ENCODE data around the gene CYP46A1. TPM values are rescaled to one million over a fixed set of nuclear protein-coding genes. Genes with fewer than 3 reads are reported as not detected.

Gene CYP46A1
- polyA plus RNA-seq, 1 donor, result 1.5 TPM

GRCh38 chr14:99715266-99716000 lies 31.3 kb downstream of the CYP46A1 start:
- no CpG with 5 or more reads among the region's 24 CpGs for WGBS (ENCODE audit: insufficient coverage, low lambda C conversion rate)
- H3K27ac ChIP-seq (ENCODE audit: low read length), result no peak overlapping the region
- H3K27me3 ChIP-seq (ENCODE audit: control insufficient read depth, insufficient read depth, low read length), result peaks cover 3% of the 10 kb centered on the region
- no peak overlapping the region for H3K4me3 ChIP-seq (ENCODE audit: low read length)
- H3K36me3 ChIP-seq (ENCODE audit: control insufficient read depth, insufficient read depth, low read length), result no peaks in the 10 kb centered on the region
- no peaks in the 10 kb centered on the region for H3K4me1 ChIP-seq (ENCODE audit: control insufficient read depth, insufficient read depth, low read length)
- H3K9me3 ChIP-seq (ENCODE audit: control insufficient read depth, low read depth, low read length), result no peaks in the 10 kb centered on the region
- DNase-seq, result no peak

- no CpG with 5 or more reads among the region's 10 CpGs for WGBS (ENCODE audit: insufficient coverage, low lambda C conversion rate)
- DNase-seq, result no peak
These were observed 32.2 kb downstream of the CYP46A1 start for GRCh38 chr14:99716091-99716849.

GRCh38 chr14:99716850-99717681 lies 33.0 kb downstream of the CYP46A1 start:
- no peaks in the 10 kb centered on the region for H3K27me3 ChIP-seq (ENCODE audit: control insufficient read depth, insufficient read depth, low read length)
- DNase-seq, result no peak
- no peaks in the 10 kb centered on the region for H3K4me1 ChIP-seq (ENCODE audit: control insufficient read depth, insufficient read depth, low read length)
- no CpG with 5 or more reads among the region's 14 CpGs for WGBS (ENCODE audit: insufficient coverage, low lambda C conversion rate)
- H3K4me3 ChIP-seq (ENCODE audit: low read length), result no peak overlapping the region
- H3K9me3 ChIP-seq (ENCODE audit: control insufficient read depth, low read depth, low read length), result no peaks in the 10 kb centered on the region
- no peaks in the 10 kb centered on the region for H3K36me3 ChIP-seq (ENCODE audit: control insufficient read depth, insufficient read depth, low read length)
- no peak overlapping the region for H3K27ac ChIP-seq (ENCODE audit: low read length)

More at GRCh38 chr14:99716091-99716849, 32.2 kb downstream of the CYP46A1 start:
- no peak overlapping the region for H3K4me3 ChIP-seq (ENCODE audit: low read length)
- no peaks in the 10 kb centered on the region for H3K9me3 ChIP-seq (ENCODE audit: control insufficient read depth, low read depth, low read length)
- peaks cover 3% of the 10 kb centered on the region for H3K27me3 ChIP-seq (ENCODE audit: control insufficient read depth, insufficient read depth, low read length)
- H3K36me3 ChIP-seq (ENCODE audit: control insufficient read depth, insufficient read depth, low read length), result no peaks in the 10 kb centered on the region
- H3K27ac ChIP-seq (ENCODE audit: low read length), result no peak overlapping the region
- H3K4me1 ChIP-seq (ENCODE audit: control insufficient read depth, insufficient read depth, low read length), result no peaks in the 10 kb centered on the region

- no peaks in the 10 kb centered on the region for H3K4me1 ChIP-seq (ENCODE audit: control insufficient read depth, insufficient read depth, low read length)
- H3K27me3 ChIP-seq (ENCODE audit: control insufficient read depth, insufficient read depth, low read length), result no peaks in the 10 kb centered on the region
- H3K4me3 ChIP-seq (ENCODE audit: low read length), result no peak overlapping the region
- no peaks in the 10 kb centered on the region for H3K36me3 ChIP-seq (ENCODE audit: control insufficient read depth, insufficient read depth, low read length)
- DNase-seq, result no peak
- no peaks in the 10 kb centered on the region for H3K9me3 ChIP-seq (ENCODE audit: control insufficient read depth, low read depth, low read length)
- no CpG with 5 or more reads among the region's 5 CpGs for WGBS (ENCODE audit: insufficient coverage, low lambda C conversion rate)
- H3K27ac ChIP-seq (ENCODE audit: low read length), result no peak overlapping the region
These were observed 33.5 kb downstream of the CYP46A1 start for GRCh38 chr14:99717682-99718013.

- Histone ChIP-seq H3K27me3 (ENCODE audit: control insufficient read depth, insufficient read depth, low read length) (no peaks in the 10 kb centered on the region), H3K4me1 (ENCODE audit: control insufficient read depth, insufficient read depth, low read length) (no peaks in the 10 kb centered on the region), H3K4me3 (ENCODE audit: low read length) (no peak overlapping the region), H3K9me3 (ENCODE audit: control insufficient read depth, low read depth, low read length) (no peaks in the 10 kb centered on the region), H3K27ac (ENCODE audit: low read length) (no peak overlapping the region), H3K36me3 (ENCODE audit: control insufficient read depth, insufficient read depth, low read length) (no peaks in the 10 kb centered on the region)
- DNase-seq, result no peak
- WGBS (ENCODE audit: insufficient coverage, low lambda C conversion rate), result 100% methylated on average over 1 of the region's 14 CpGs
These were observed 34.1 kb downstream of the CYP46A1 start for GRCh38 chr14:99718031-99718810.

- Histone ChIP-seq H3K9me3 (ENCODE audit: control insufficient read depth, low read depth, low read length) (no peaks in the 10 kb centered on the region), H3K27ac (ENCODE audit: low read length) (no peak overlapping the region), H3K4me1 (ENCODE audit: control insufficient read depth, insufficient read depth, low read length) (no peaks in the 10 kb centered on the region), H3K36me3 (ENCODE audit: control insufficient read depth, insufficient read depth, low read length) (no peaks in the 10 kb centered on the region), H3K27me3 (ENCODE audit: control insufficient read depth, insufficient read depth, low read length) (no peaks in the 10 kb centered on the region), H3K4me3 (ENCODE audit: low read length) (no peak overlapping the region)
- DNase-seq, result no peak
- 74% methylated on average over 2 of the region's 5 CpGs for WGBS (ENCODE audit: insufficient coverage, low lambda C conversion rate)
These were observed 34.7 kb downstream of the CYP46A1 start for GRCh38 chr14:99718811-99719192.

GRCh38 chr14:99720941-99721791 lies 37.1 kb downstream of the CYP46A1 start:
- Histone ChIP-seq H3K27ac (ENCODE audit: low read length) (no peak overlapping the region), H3K36me3 (ENCODE audit: control insufficient read depth, insufficient read depth, low read length) (no peaks in the 10 kb centered on the region), H3K4me3 (ENCODE audit: low read length) (no peak overlapping the region), H3K4me1 (ENCODE audit: control insufficient read depth, insufficient read depth, low read length) (peaks cover 7% of the 10 kb centered on the region), H3K9me3 (ENCODE audit: control insufficient read depth, low read depth, low read length) (no peaks in the 10 kb centered on the region), H3K27me3 (ENCODE audit: control insufficient read depth, insufficient read depth, low read length) (no peaks in the 10 kb centered on the region)
- no CpG with 5 or more reads among the region's 18 CpGs for WGBS (ENCODE audit: insufficient coverage, low lambda C conversion rate)
- DNase-seq, result no peak

GRCh38 chr14:99721792-99722516 lies 37.9 kb downstream of the CYP46A1 start:
- Histone ChIP-seq H3K27me3 (ENCODE audit: control insufficient read depth, insufficient read depth, low read length) (no peaks in the 10 kb centered on the region), H3K36me3 (ENCODE audit: control insufficient read depth, insufficient read depth, low read length) (no peaks in the 10 kb centered on the region), H3K27ac (ENCODE audit: low read length) (no peak overlapping the region), H3K4me1 (ENCODE audit: control insufficient read depth, insufficient read depth, low read length) (peaks cover 9% of the 10 kb centered on the region), H3K4me3 (ENCODE audit: low read length) (no peak overlapping the region), H3K9me3 (ENCODE audit: control insufficient read depth, low read depth, low read length) (no peaks in the 10 kb centered on the region)
- no peak for DNase-seq
- WGBS (ENCODE audit: insufficient coverage, low lambda C conversion rate), result no CpG with 5 or more reads among the region's 12 CpGs

- no peak overlapping the region for H3K27ac ChIP-seq (ENCODE audit: low read length)
- no peak for DNase-seq
- no peaks in the 10 kb centered on the region for H3K9me3 ChIP-seq (ENCODE audit: control insufficient read depth, low read depth, low read length)
- H3K4me3 ChIP-seq (ENCODE audit: low read length), result no peak overlapping the region
- peaks cover 9% of the 10 kb centered on the region for H3K4me1 ChIP-seq (ENCODE audit: control insufficient read depth, insufficient read depth, low read length)
- WGBS (ENCODE audit: insufficient coverage, low lambda C conversion rate), result no CpG with 5 or more reads among the region's 9 CpGs
- H3K36me3 ChIP-seq (ENCODE audit: control insufficient read depth, insufficient read depth, low read length), result no peaks in the 10 kb centered on the region
- H3K27me3 ChIP-seq (ENCODE audit: control insufficient read depth, insufficient read depth, low read length), result no peaks in the 10 kb centered on the region
These were observed 38.6 kb downstream of the CYP46A1 start for GRCh38 chr14:99722741-99723140.
